Measurements from ENCODE around the gene MROH9. TPM values are rescaled to one million over a fixed set of nuclear protein-coding genes. Genes with fewer than 3 reads are reported as not detected.

Gene MROH9
- total and polyA plus RNA-seq, 2 of the 13 experiments (the other 11 are each of a cell fraction or from before 2014, with no cell fraction given) = not detected

DNA sequence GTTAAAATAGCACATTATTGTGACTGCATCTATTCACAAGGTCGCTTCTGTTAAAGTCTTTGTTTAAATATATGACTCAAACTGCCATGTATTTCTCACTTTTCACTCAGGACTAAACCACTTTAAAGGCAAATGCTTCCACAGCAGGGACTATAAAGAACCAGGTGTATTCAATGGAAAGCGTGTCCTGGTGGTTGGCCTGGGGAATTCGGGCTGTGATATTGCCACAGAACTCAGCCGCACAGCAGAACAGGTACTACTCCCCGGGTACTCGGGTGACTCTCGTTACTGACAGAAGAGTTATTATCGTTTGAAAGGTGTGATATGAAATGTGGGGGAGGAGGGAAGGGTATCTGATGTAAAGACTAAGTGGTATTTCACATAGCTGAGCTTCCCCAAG lies 172.6 kb downstream of the MROH9 start:
- FAIRE-seq (no peak), ATAC-seq (no peak), DNase-seq (ENCODE audit: low spot score) (no peak)
- Histone ChIP-seq H3K9ac (ENCODE audit: insufficient read depth, low read depth, low read length) (no peak overlapping the region), H3K27ac (ENCODE audit: extremely low read length, insufficient read depth, low read length) (no peak overlapping the region), H3K9me3 (ENCODE audit: low read length) (no peaks in the 10 kb centered on the region), H3K4me2 (ENCODE audit: low read depth, low read length) (no peak overlapping the region), H3K4me3 (replicated peaks in 1 of 3; ENCODE audit: insufficient read depth in 1 of 3, low read depth in 2 of 3, low read length in 3 of 3) (no peak overlapping the region), H2AFZ (ENCODE audit: low read length) (no peak overlapping the region), H3K36me3 (replicated peaks in 1 of 2; ENCODE audit: control insufficient read depth in 1 of 2, insufficient read depth in 2 of 2, low read length in 2 of 2) (no peaks in the 10 kb centered on the region), H3K27me3 (ENCODE audit: control insufficient read depth in 1 of 2, insufficient read depth in 2 of 2, low read length in 2 of 2) (no peaks in the 10 kb centered on the region), H3K4me1 (ENCODE audit: insufficient read depth, low read length) (no peaks in the 10 kb centered on the region), H3K79me2 (ENCODE audit: insufficient read depth, low read length) (no peaks in the 10 kb centered on the region), H4K20me1 (ENCODE audit: insufficient read depth, low read length) (no peaks in the 10 kb centered on the region)
- no TSS peak for BruUV-seq (replicated peaks)
- CTCF ChIA-PET (ENCODE audit: low intra/inter-chr PET ratio, low total read pairs) = no interaction called here
- POLR2A ChIA-PET = no interaction called here
- TF ChIP-seq, protein P1, sequence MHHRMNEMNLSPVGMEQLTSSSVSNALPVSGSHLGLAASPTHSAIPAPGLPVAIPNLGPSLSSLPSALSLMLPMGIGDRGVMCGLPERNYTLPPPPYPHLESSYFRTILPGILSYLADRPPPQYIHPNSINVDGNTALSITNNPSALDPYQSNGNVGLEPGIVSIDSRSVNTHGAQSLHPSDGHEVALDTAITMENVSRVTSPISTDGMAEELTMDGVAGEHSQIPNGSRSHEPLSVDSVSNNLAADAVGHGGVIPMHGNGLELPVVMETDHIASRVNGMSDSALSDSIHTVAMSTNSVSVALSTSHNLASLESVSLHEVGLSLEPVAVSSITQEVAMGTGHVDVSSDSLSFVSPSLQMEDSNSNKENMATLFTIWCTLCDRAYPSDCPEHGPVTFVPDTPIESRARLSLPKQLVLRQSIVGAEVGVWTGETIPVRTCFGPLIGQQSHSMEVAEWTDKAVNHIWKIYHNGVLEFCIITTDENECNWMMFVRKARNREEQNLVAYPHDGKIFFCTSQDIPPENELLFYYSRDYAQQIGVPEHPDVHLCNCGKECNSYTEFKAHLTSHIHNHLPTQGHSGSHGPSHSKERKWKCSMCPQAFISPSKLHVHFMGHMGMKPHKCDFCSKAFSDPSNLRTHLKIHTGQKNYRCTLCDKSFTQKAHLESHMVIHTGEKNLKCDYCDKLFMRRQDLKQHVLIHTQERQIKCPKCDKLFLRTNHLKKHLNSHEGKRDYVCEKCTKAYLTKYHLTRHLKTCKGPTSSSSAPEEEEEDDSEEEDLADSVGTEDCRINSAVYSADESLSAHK (CRISPR knock-in tag; IDR thresholded peaks at IDR 0.05; ENCODE audit: borderline replicate concordance) = no peak
- no peak for TF ChIP-seq CHCHD3 (CRISPR knock-in tag; IDR thresholded peaks at IDR 0.05)
- no peak for TF ChIP-seq ZNF335 (CRISPR knock-in tag; IDR thresholded peaks at IDR 0.05)
- no peak for TF ChIP-seq HDAC2 (CRISPR knock-in tag; IDR thresholded peaks at IDR 0.05)
- TF ChIP-seq ELF4 (CRISPR knock-in tag; IDR thresholded peaks at IDR 0.05; ENCODE audit: borderline replicate concordance) = no peak
- 37% methylated on average over 8 of the region's 8 CpGs for WGBS (ENCODE audit: low lambda C conversion rate)
- in situ Hi-C loops (cut with HindIII; ENCODE audit: extremely low pct_ligation_motif_present, low pct_unique_long_range_greater_than_20kb) = no loop called here
- intact Hi-C loops (cut with micrococcal nuclease; ENCODE audit: unreplicated experiment) = no loop called here

DNA sequence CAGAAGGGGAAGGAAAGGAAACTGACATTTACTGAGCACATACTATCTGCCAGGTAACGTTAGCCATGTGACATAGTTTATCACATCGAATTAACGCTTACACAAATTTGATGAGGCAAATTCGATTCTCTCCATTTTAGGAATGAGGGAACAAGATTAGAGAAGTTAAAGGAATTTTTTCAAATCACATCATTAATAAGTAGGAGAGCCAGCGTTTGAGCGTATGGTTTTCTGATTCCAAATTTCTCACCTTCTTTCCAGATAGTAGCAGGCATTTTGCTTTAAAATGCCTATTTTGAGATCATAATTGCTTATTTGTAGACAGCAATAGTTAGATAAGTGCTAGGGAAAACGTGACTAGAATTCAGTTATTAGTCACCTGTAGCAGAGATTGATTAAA lies 174.6 kb downstream of the MROH9 start:
- Histone ChIP-seq H3K36me3 (replicated peaks in 1 of 2; ENCODE audit: control insufficient read depth in 1 of 2, insufficient read depth in 2 of 2, low read length in 2 of 2) (no peaks in the 10 kb centered on the region), H4K20me1 (ENCODE audit: insufficient read depth, low read length) (no peaks in the 10 kb centered on the region), H3K27me3 (ENCODE audit: control insufficient read depth in 1 of 2, insufficient read depth in 2 of 2, low read length in 2 of 2) (no peaks in the 10 kb centered on the region), H3K79me2 (ENCODE audit: insufficient read depth, low read length) (no peaks in the 10 kb centered on the region), H3K4me1 (ENCODE audit: insufficient read depth, low read length) (no peaks in the 10 kb centered on the region), H3K4me2 (ENCODE audit: low read depth, low read length) (no peak overlapping the region), H3K4me3 (replicated peaks in 1 of 3; ENCODE audit: insufficient read depth in 1 of 3, low read depth in 2 of 3, low read length in 3 of 3) (no peak overlapping the region), H3K9me3 (ENCODE audit: low read length) (no peaks in the 10 kb centered on the region), H3K9ac (ENCODE audit: insufficient read depth, low read depth, low read length) (no peak overlapping the region), H2AFZ (ENCODE audit: low read length) (no peak overlapping the region), H3K27ac (ENCODE audit: extremely low read length, insufficient read depth, low read length) (no peak overlapping the region)
- FAIRE-seq = no peak
- POLR2A ChIA-PET = no interaction called here
- CTCF ChIA-PET (ENCODE audit: low intra/inter-chr PET ratio, low total read pairs) = no interaction called here
- no TSS peak for BruUV-seq (replicated peaks)
- no peak for ATAC-seq
- TF ChIP-seq TMF1 (CRISPR knock-in tag; IDR thresholded peaks at IDR 0.05; ENCODE audit: low read depth) = no peak
- no peak for TF ChIP-seq ZNF10 (CRISPR knock-in tag; IDR thresholded peaks at IDR 0.05; ENCODE audit: borderline replicate concordance, low read depth)
- TF ChIP-seq, protein P2, sequence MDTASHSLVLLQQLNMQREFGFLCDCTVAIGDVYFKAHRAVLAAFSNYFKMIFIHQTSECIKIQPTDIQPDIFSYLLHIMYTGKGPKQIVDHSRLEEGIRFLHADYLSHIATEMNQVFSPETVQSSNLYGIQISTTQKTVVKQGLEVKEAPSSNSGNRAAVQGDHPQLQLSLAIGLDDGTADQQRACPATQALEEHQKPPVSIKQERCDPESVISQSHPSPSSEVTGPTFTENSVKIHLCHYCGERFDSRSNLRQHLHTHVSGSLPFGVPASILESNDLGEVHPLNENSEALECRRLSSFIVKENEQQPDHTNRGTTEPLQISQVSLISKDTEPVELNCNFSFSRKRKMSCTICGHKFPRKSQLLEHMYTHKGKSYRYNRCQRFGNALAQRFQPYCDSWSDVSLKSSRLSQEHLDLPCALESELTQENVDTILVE (CRISPR knock-in tag; IDR thresholded peaks at IDR 0.05) = no peak
- no peak for TF ChIP-seq ZNF235 (CRISPR knock-in tag; IDR thresholded peaks at IDR 0.05; ENCODE audit: borderline replicate concordance)
- no peak for TF ChIP-seq DR1 (CRISPR knock-in tag; IDR thresholded peaks at IDR 0.05)
- 59% methylated on average over 7 of the region's 7 CpGs for WGBS (ENCODE audit: low lambda C conversion rate)
- intact Hi-C loops (cut with micrococcal nuclease; ENCODE audit: unreplicated experiment) = no loop called here
- in situ Hi-C loops (cut with HindIII; ENCODE audit: extremely low pct_ligation_motif_present, low pct_unique_long_range_greater_than_20kb) = no loop called here
- DNase-seq (ENCODE audit: low spot score) = no peak
